Measurements from ENCODE around the gene GPR160.

Gene GPR160

GRCh38 chr3:170075441-170076091, 37.8 kb downstream of the GPR160 start:
- no peak for DNase-seq
- H3K9me3 Mint-ChIP-seq = peaks cover 11% of the 10 kb centered on the region

GRCh38 chr3:170076715-170077238, 39.0 kb downstream of the GPR160 start:
- no peaks in the 10 kb centered on the region for H3K27me3 Mint-ChIP-seq
- H3K9me3 Mint-ChIP-seq = peaks cover 6% of the 10 kb centered on the region
- H3K4me1 Mint-ChIP-seq (ENCODE audit: low read depth) = peaks cover 14% of the 10 kb centered on the region
- H3K27ac Mint-ChIP-seq = no peak overlapping the region
- no peak for DNase-seq
- H3K36me3 Mint-ChIP-seq (ENCODE audit: low read depth) = peaks cover 25% of the 10 kb centered on the region
- no peak overlapping the region for H3K4me3 Mint-ChIP-seq

More at GRCh38 chr3:170075441-170076091, 37.8 kb downstream of the GPR160 start:
- H3K4me1 Mint-ChIP-seq (ENCODE audit: low read depth) = peaks cover 14% of the 10 kb centered on the region
- peaks cover 15% of the 10 kb centered on the region for H3K36me3 Mint-ChIP-seq (ENCODE audit: low read depth)
- no peak overlapping the region for H3K27ac Mint-ChIP-seq
- H3K4me3 Mint-ChIP-seq = no peak overlapping the region
- no peaks in the 10 kb centered on the region for H3K27me3 Mint-ChIP-seq

GRCh38 chr3:170077361-170077760, 39.6 kb downstream of the GPR160 start:
- DNase-seq = no peak
- Mint-ChIP-seq H3K4me1 (ENCODE audit: low read depth) (peaks cover 14% of the 10 kb centered on the region), H3K4me3 (no peak overlapping the region), H3K9me3 (peaks cover 4% of the 10 kb centered on the region), H3K36me3 (ENCODE audit: low read depth) (peaks cover 30% of the 10 kb centered on the region), H3K27me3 (no peaks in the 10 kb centered on the region), H3K27ac (no peak overlapping the region)

- Mint-ChIP-seq H3K36me3 (ENCODE audit: low read depth) (peaks cover 33% of the 10 kb centered on the region), H3K9me3 (no peaks in the 10 kb centered on the region), H3K4me1 (ENCODE audit: low read depth) (peaks cover 14% of the 10 kb centered on the region), H3K27me3 (no peaks in the 10 kb centered on the region), H3K4me3 (no peak overlapping the region), H3K27ac (no peak overlapping the region)
- DNase-seq = no peak
These were observed 41.0 kb downstream of the GPR160 start for GRCh38 chr3:170078620-170079281.

GRCh38 chr3:170079536-170080165, 41.9 kb downstream of the GPR160 start:
- H3K4me1 Mint-ChIP-seq (ENCODE audit: low read depth) = peaks cover 14% of the 10 kb centered on the region
- no peak overlapping the region for H3K27ac Mint-ChIP-seq
- no peak overlapping the region for H3K4me3 Mint-ChIP-seq
- DNase-seq = no peak
- no peaks in the 10 kb centered on the region for H3K9me3 Mint-ChIP-seq
- no peaks in the 10 kb centered on the region for H3K27me3 Mint-ChIP-seq
- H3K36me3 Mint-ChIP-seq (ENCODE audit: low read depth) = peaks cover 42% of the 10 kb centered on the region

GRCh38 chr3:170080605-170081004, 42.8 kb downstream of the GPR160 start:
- Mint-ChIP-seq H3K36me3 (ENCODE audit: low read depth) (peaks cover 45% of the 10 kb centered on the region), H3K4me3 (no peak overlapping the region), H3K4me1 (ENCODE audit: low read depth) (peaks cover 15% of the 10 kb centered on the region), H3K27me3 (no peaks in the 10 kb centered on the region), H3K9me3 (no peaks in the 10 kb centered on the region), H3K27ac (no peak overlapping the region)
- no peak for DNase-seq

GRCh38 chr3:170081079-170081741, 43.4 kb downstream of the GPR160 start:
- no peak overlapping the region for H3K27ac Mint-ChIP-seq
- H3K27me3 Mint-ChIP-seq = no peaks in the 10 kb centered on the region
- peaks cover 50% of the 10 kb centered on the region for H3K36me3 Mint-ChIP-seq (ENCODE audit: low read depth)
- H3K4me1 Mint-ChIP-seq (ENCODE audit: low read depth) = peaks cover 15% of the 10 kb centered on the region
- no peaks in the 10 kb centered on the region for H3K9me3 Mint-ChIP-seq
- H3K4me3 Mint-ChIP-seq = no peak overlapping the region
- no peak for DNase-seq

- peaks cover 66% of the 10 kb centered on the region for H3K36me3 Mint-ChIP-seq (ENCODE audit: low read depth)
These were observed 45.5 kb downstream of the GPR160 start for GRCh38 chr3:170083343-170083742.

GRCh38 chr3:170085396-170085795, 47.6 kb downstream of the GPR160 start:
- peak overlapping the region; percentile 69 for H3K27ac Mint-ChIP-seq
- peaks cover 8% of the 10 kb centered on the region for H3K4me1 Mint-ChIP-seq (ENCODE audit: low read depth)
- no peak for DNase-seq
- H3K4me3 Mint-ChIP-seq = no peak overlapping the region
- H3K27me3 Mint-ChIP-seq = no peaks in the 10 kb centered on the region
- H3K36me3 Mint-ChIP-seq (ENCODE audit: low read depth) = peaks cover 84% of the 10 kb centered on the region
- no peaks in the 10 kb centered on the region for H3K9me3 Mint-ChIP-seq

More at GRCh38 chr3:170083343-170083742, 45.5 kb downstream of the GPR160 start:
- Mint-ChIP-seq H3K27ac (no peak overlapping the region), H3K9me3 (no peaks in the 10 kb centered on the region), H3K4me3 (no peak overlapping the region), H3K27me3 (no peaks in the 10 kb centered on the region), H3K4me1 (ENCODE audit: low read depth) (peaks cover 5% of the 10 kb centered on the region)
- DNase-seq = no peak

GRCh38 chr3:170089862-170090600, 52.2 kb downstream of the GPR160 start:
- no peaks in the 10 kb centered on the region for H3K27me3 Mint-ChIP-seq
- no peaks in the 10 kb centered on the region for H3K9me3 Mint-ChIP-seq
- H3K36me3 Mint-ChIP-seq (ENCODE audit: low read depth) = peaks cover 87% of the 10 kb centered on the region
- H3K27ac Mint-ChIP-seq = peak overlapping the region; percentile 15
- no peak overlapping the region for H3K4me3 Mint-ChIP-seq
- H3K4me1 Mint-ChIP-seq (ENCODE audit: low read depth) = peaks cover 22% of the 10 kb centered on the region
- no peak for DNase-seq

GRCh38 chr3:170090601-170090981, 52.8 kb downstream of the GPR160 start:
- Mint-ChIP-seq H3K9me3 (no peaks in the 10 kb centered on the region), H3K27ac (peak overlapping the region; percentile 15), H3K36me3 (ENCODE audit: low read depth) (peaks cover 87% of the 10 kb centered on the region), H3K27me3 (no peaks in the 10 kb centered on the region), H3K4me1 (ENCODE audit: low read depth) (peaks cover 23% of the 10 kb centered on the region), H3K4me3 (no peak overlapping the region)
- DNase-seq = no peak

GRCh38 chr3:170092907-170093306, 55.1 kb downstream of the GPR160 start:
- Mint-ChIP-seq H3K9me3 (no peaks in the 10 kb centered on the region), H3K27ac (peak overlapping the region; percentile 71), H3K4me3 (no peak overlapping the region), H3K27me3 (no peaks in the 10 kb centered on the region), H3K36me3 (ENCODE audit: low read depth) (peaks cover 89% of the 10 kb centered on the region), H3K4me1 (ENCODE audit: low read depth) (peaks cover 25% of the 10 kb centered on the region)
- no peak for DNase-seq

GRCh38 chr3:170095771-170096170, 58.0 kb downstream of the GPR160 start:
- peaks cover 92% of the 10 kb centered on the region for H3K36me3 Mint-ChIP-seq (ENCODE audit: low read depth)
- no peak overlapping the region for H3K4me3 Mint-ChIP-seq
- no peaks in the 10 kb centered on the region for H3K27me3 Mint-ChIP-seq
- H3K4me1 Mint-ChIP-seq (ENCODE audit: low read depth) = peaks cover 36% of the 10 kb centered on the region
- no peak for DNase-seq
- H3K9me3 Mint-ChIP-seq = no peaks in the 10 kb centered on the region
- no peak overlapping the region for H3K27ac Mint-ChIP-seq

- peaks cover 92% of the 10 kb centered on the region for H3K36me3 Mint-ChIP-seq (ENCODE audit: low read depth)
- no peaks in the 10 kb centered on the region for H3K9me3 Mint-ChIP-seq
- H3K27me3 Mint-ChIP-seq = no peaks in the 10 kb centered on the region
- no peak overlapping the region for H3K4me3 Mint-ChIP-seq
- no peak for DNase-seq
- peaks cover 34% of the 10 kb centered on the region for H3K4me1 Mint-ChIP-seq (ENCODE audit: low read depth)
- H3K27ac Mint-ChIP-seq = no peak overlapping the region
These were observed 58.5 kb downstream of the GPR160 start for GRCh38 chr3:170096342-170096741.

All from activated T-cell treated with anti-CD3 and anti-CD28 coated beads, Interleukin-2, amount 50 U/mL, for 24 hours (primary cell).